Right lobe of liver (tissue), 6 donors: ENCODE data around the gene RNF17. TPM values are rescaled to one million over a fixed set of nuclear protein-coding genes. Genes with fewer than 3 reads are reported as not detected.

ENCODE experiments used
- ATAC-seq, 4 donors: fragments of 200-7000 bp; cut with Tn5 transposase; one replicate each; pipeline ENCODE4 v1.9.1; 2020; ENCODE audit warnings: mild to moderate bottlenecking in 4 of 4, moderate library complexity in 4 of 4
- DNase-seq, 3 donors: peaks; one replicate each; pipeline ENCODE4 v3.0.0-alpha.2; 2020
- H3K27ac ChIP-seq, 3 donors: fragments of 200-600 bp; one replicate each; pipeline ENCODE4 v1.8.0; 2022
- H3K27me3 ChIP-seq, 2 donors: fragments of 200-600 bp; one replicate each; pipeline ENCODE4 v1.8.0; 2022
- H3K36me3 ChIP-seq, 4 donors: fragments of 200-600 bp; sonication (generic) in 1 of 4; one replicate each; pipeline versions ENCODE4 v1.5.1 to v1.8.0; 2017 to 2022; ENCODE audit warnings: control low read depth in 1 of 4
- H3K4me1 ChIP-seq, 4 donors: fragments of 200-600 bp; sonication (generic) in 1 of 4; one replicate each; pipeline versions ENCODE4 v1.5.1 to v1.8.0; 2017 to 2022; ENCODE audit warnings: control low read depth in 1 of 4
- H3K4me3 ChIP-seq, 3 donors: fragments of 200-600 bp; one replicate each; pipeline ENCODE4 v1.8.0; 2022
- H3K9me3 ChIP-seq, 4 donors: fragments of 200-600 bp; sonication (generic) in 1 of 4; one replicate each; pipeline versions ENCODE4 v1.5.1 to v1.8.0; 2017 to 2022; ENCODE audit warnings: control low read depth in 1 of 4
- CTCF ChIP-seq, 4 donors: fragments of 200-600 bp in 3 of 4; fragments of 450-650 bp in 1 of 4; IDR thresholded peaks; one replicate each; pipeline versions ENCODE4 v1.5.1 to v1.8.0; 2016 to 2022; ENCODE audit warnings: antibody characterized with exemption in 4 of 4, mild to moderate bottlenecking in 2 of 4
- POLR2A ChIP-seq: fragments of 450-650 bp; IDR thresholded peaks from one replicate; pipeline ENCODE4 v1.6.1; 2017; ENCODE audit warnings: antibody characterized with exemption, mild to moderate bottlenecking
- WGBS: methylation state at CpG from one replicate; pipeline ENCODE4 v1.1.6; 2018; ENCODE audit warnings: low coverage, low lambda C conversion rate; ENCODE audit not compliant: insufficient coverage; ENCODE audit errors: missing lambda C conversion rate; 5-methylcytosine and 5-hydroxymethylcytosine counted together
- intact Hi-C, 2 donors: fragments of 100-400 bp; cut with DNase I; formaldehyde crosslinking; loops; one replicate each; pipeline versions ENCODE4 v1.11.2 to v1.14.1; 2022
- total RNA-seq, 6 experiments: library from RNA; depleted of rRNA in 2 of 6; stranded (reverse); fragments of >200 nt in 2 of 6; fragmentation: NEBNext Ultra II Directional in 3 of 6; extraction: Animal tissue kit (Norgen Biotek cat#: 25700) in 3 of 6; gene quantifications; one replicate each; pipeline versions ENCODE4 v1.1.0 to v1.2.4, GENCODE V29; 2016 to 2023
- donor health status: DM: no; HTN: yes; CAD: no.
- donor health status: DM: no; HTN: no; CAD: no.
- donor health status: DM: no; HTN: no; CAD: no.
- donor health status: DM: no; HTN: yes; CAD: no.
- donor health status: DM: no; HTN: yes; CAD: no.

Gene RNF17
- total RNA-seq, 6 experiments from 2014 or later = not detected

- no peak for TF ChIP-seq POLR2A
- TF ChIP-seq CTCF (IDR thresholded peaks at IDR 0.05) = no peak
- H3K27ac ChIP-seq = no peak overlapping the region
- no peaks in the 10 kb centered on the region for H3K9me3 ChIP-seq
- H3K4me3 ChIP-seq = no peak overlapping the region
- no peaks in the 10 kb centered on the region for H3K36me3 ChIP-seq
- ATAC-seq (peak in 1 of 4 donors; percentile 16), DNase-seq (no peak)
- 67% methylated on average over 1 of the region's 15 CpGs for WGBS
- H3K27me3 ChIP-seq = no peaks in the 10 kb centered on the region
- intact Hi-C loops = no loop called here
- no peaks in the 10 kb centered on the region for H3K4me1 ChIP-seq
These were observed 284 bp downstream of the RNF17 start for GRCh38 chr13:24764276-24764630.

DNA sequence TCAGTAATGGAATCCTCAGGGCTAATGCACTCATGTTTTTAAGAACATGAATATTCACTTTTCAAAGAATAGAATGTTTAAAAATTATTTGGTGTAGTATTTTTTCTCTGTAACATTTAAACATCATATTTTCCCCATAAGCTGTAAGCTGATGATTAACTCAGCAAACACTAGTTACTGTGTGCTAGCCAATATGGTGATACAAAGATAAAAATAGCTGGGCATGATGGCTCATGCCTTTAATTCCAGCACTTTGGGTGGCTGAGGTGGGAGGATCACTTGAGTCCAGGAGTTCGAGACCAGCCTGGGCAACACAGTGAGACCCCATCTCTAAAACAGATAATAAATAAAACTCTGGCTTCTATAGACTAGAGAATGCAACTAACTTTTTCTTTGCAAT, 13.2 kb downstream of the RNF17 start:
- H3K27ac ChIP-seq = no peak overlapping the region
- no peak for ATAC-seq
- no peaks in the 10 kb centered on the region for H3K36me3 ChIP-seq
- H3K27me3 ChIP-seq = no peaks in the 10 kb centered on the region
- no peak for DNase-seq
- H3K9me3 ChIP-seq = no peaks in the 10 kb centered on the region
- no peaks in the 10 kb centered on the region for H3K4me1 ChIP-seq
- TF ChIP-seq CTCF (IDR thresholded peaks at IDR 0.05) (no peak), POLR2A (no peak)
- intact Hi-C loops = no loop called here
- 56% methylated on average over 1 of the region's 1 CpG for WGBS
- H3K4me3 ChIP-seq = no peak overlapping the region

DNA sequence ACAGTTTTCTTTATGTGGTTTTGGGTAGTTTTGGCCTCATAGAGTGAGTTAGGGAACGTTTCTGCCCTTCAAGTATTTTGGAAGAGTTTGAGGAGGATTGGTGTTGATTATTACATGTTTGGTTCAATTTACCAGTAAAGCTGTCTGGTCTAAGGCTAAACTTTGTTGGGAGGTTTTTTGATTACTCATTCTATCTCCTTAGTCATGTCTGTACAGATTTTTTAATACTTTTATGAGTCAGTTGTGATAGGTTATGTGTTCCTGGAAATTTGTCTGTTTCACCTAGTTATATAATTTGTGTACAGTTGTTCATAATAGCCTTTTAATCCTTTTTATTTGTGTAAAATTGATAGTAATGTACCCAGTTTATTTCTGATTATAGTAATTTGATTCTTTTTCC, 20.4 kb downstream of the RNF17 start:
- Histone ChIP-seq H3K27ac (no peak overlapping the region), H3K4me3 (no peak overlapping the region), H3K9me3 (no peaks in the 10 kb centered on the region), H3K27me3 (no peaks in the 10 kb centered on the region), H3K4me1 (no peaks in the 10 kb centered on the region), H3K36me3 (no peaks in the 10 kb centered on the region)
- no peak for ATAC-seq
- no peak for TF ChIP-seq POLR2A
- TF ChIP-seq CTCF (IDR thresholded peaks at IDR 0.05) = no peak
- intact Hi-C loops = no loop called here
- DNase-seq = no peak
- WGBS = 15% methylated on average over 1 of the region's 1 CpG

DNA sequence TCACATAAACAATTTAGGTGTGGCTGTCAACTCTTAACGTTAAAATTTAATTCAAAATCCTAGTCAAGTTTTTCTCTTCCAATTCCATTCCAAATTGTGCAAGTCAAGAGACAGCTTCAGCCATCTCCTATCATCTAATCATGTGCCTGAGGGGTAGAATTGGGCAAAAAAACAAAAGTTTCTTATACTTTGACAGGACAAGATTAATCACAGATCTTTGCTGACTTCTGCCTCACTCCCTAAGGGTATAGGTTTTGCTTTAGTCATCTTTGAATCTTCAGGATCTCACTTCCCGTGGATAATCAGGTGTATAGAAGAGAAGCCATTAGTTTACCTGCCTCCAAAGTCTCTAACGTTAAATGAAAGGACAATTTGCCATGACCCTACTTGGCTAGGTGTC, 24.6 kb downstream of the RNF17 start:
- no peak overlapping the region for H3K4me3 ChIP-seq
- TF ChIP-seq POLR2A (no peak), CTCF (IDR thresholded peaks at IDR 0.05) (no peak)
- no peaks in the 10 kb centered on the region for H3K4me1 ChIP-seq
- ATAC-seq = no peak
- H3K27me3 ChIP-seq = no peaks in the 10 kb centered on the region
- H3K9me3 ChIP-seq = no peaks in the 10 kb centered on the region
- DNase-seq = no peak
- no peaks in the 10 kb centered on the region for H3K36me3 ChIP-seq
- WGBS = 34% methylated on average over 3 of the region's 3 CpGs
- H3K27ac ChIP-seq = no peak overlapping the region
- intact Hi-C loops = no loop called here

GRCh38 chr13:24802074-24802473, 38.1 kb downstream of the RNF17 start:
- no peaks in the 10 kb centered on the region for H3K9me3 ChIP-seq
- TF ChIP-seq POLR2A (no peak), CTCF (IDR thresholded peaks at IDR 0.05) (no peak)
- H3K27ac ChIP-seq = no peak overlapping the region
- H3K36me3 ChIP-seq = no peaks in the 10 kb centered on the region
- WGBS = 67% methylated on average over 10 of the region's 10 CpGs
- DNase-seq (no peak), ATAC-seq (no peak)
- H3K27me3 ChIP-seq = no peaks in the 10 kb centered on the region
- no peak overlapping the region for H3K4me3 ChIP-seq
- no peaks in the 10 kb centered on the region for H3K4me1 ChIP-seq
- intact Hi-C loops = no loop called here
